PC-3 (cell line): ENCODE results near the gene FAM200B.

ENCODE experiments used
- CTCF ChIP-seq: fragments of 300-600 bp; sonication (generic); conservative IDR thresholded peaks from 2 replicates; pipeline ENCODE4 v1.5.1; 2017; ENCODE audit warnings: antibody characterized with exemption, low read depth, mild to moderate bottlenecking, low read length
- EZH2 ChIP-seq: fragments of 300-600 bp; sonication (generic); IDR thresholded peaks from one replicate; pipeline ENCODE4 v1.6.1; 2017; ENCODE audit warnings: antibody characterized with exemption, mild to moderate bottlenecking, low read length; ENCODE audit not compliant: unreplicated experiment

DNA sequence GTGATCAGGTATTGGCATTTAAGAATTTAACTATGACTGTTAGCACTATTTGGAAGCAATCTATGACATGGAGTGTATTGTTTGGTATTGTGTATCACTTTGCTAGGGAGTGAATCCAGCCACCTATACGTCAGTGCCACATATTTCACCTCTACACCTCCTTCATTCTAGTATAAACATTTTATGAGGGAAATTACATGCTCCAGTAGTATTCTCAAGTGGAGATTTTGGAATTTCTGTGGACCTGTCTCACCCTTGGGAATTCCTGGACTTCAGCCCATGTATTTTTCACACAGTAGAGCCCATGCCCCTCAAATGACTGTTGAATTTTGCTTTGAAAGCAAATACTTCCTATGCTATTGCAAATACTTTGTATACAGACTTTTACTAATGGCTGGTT lies 32.5 kb downstream of the FAM200B start:
- TF ChIP-seq EZH2 (no peak), CTCF (no peak)
